ENCODE measurements around the gene LIN52.

GRCh38 chr14:74216671-74217070 lies 131.9 kb downstream of the LIN52 start:
- TF ChIP-seq, protein P1, sequence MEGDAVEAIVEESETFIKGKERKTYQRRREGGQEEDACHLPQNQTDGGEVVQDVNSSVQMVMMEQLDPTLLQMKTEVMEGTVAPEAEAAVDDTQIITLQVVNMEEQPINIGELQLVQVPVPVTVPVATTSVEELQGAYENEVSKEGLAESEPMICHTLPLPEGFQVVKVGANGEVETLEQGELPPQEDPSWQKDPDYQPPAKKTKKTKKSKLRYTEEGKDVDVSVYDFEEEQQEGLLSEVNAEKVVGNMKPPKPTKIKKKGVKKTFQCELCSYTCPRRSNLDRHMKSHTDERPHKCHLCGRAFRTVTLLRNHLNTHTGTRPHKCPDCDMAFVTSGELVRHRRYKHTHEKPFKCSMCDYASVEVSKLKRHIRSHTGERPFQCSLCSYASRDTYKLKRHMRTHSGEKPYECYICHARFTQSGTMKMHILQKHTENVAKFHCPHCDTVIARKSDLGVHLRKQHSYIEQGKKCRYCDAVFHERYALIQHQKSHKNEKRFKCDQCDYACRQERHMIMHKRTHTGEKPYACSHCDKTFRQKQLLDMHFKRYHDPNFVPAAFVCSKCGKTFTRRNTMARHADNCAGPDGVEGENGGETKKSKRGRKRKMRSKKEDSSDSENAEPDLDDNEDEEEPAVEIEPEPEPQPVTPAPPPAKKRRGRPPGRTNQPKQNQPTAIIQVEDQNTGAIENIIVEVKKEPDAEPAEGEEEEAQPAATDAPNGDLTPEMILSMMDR (IDR thresholded peaks at IDR 0.05): no peak
- no peak for TF ChIP-seq POLR2A (IDR thresholded peaks at IDR 0.05)

Measured in breast epithelium (tissue), 3 donors.